Measurements from ENCODE around the gene NDUFA13.

NDUFA13 gene

GRCh38 chr19:19501798-19502197, 14.2 kb upstream of the NDUFA13 start:
- no peak for TF ChIP-seq CTCF (IDR thresholded peaks at IDR 0.05; ENCODE audit: low read depth, low read length)
- no peak overlapping the region for H3K4me3 ChIP-seq (ENCODE audit: low read depth, low read length)

- no peak overlapping the region for H3K4me3 ChIP-seq (ENCODE audit: low read depth, low read length)
- TF ChIP-seq CTCF (IDR thresholded peaks at IDR 0.05; ENCODE audit: low read depth, low read length): no peak
These were observed 13.7 kb upstream of the NDUFA13 start for GRCh38 chr19:19502281-19502680.

- no peak overlapping the region for H3K4me3 ChIP-seq (ENCODE audit: low read depth, low read length)
- TF ChIP-seq CTCF (IDR thresholded peaks at IDR 0.05; ENCODE audit: low read depth, low read length): no peak
These were observed 13.0 kb upstream of the NDUFA13 start for GRCh38 chr19:19502808-19503602.

GRCh38 chr19:19504754-19505668, 11.0 kb upstream of the NDUFA13 start:
- H3K4me3 ChIP-seq (ENCODE audit: low read depth, low read length): no peak overlapping the region
- TF ChIP-seq CTCF (IDR thresholded peaks at IDR 0.05; ENCODE audit: low read depth, low read length): no peak

GRCh38 chr19:19505669-19506326, 10.2 kb upstream of the NDUFA13 start:
- TF ChIP-seq CTCF (IDR thresholded peaks at IDR 0.05; ENCODE audit: low read depth, low read length): no peak
- no peak overlapping the region for H3K4me3 ChIP-seq (ENCODE audit: low read depth, low read length)

GRCh38 chr19:19506592-19506991, 9.4 kb upstream of the NDUFA13 start:
- no peak overlapping the region for H3K4me3 ChIP-seq (ENCODE audit: low read depth, low read length)
- no peak for TF ChIP-seq CTCF (IDR thresholded peaks at IDR 0.05; ENCODE audit: low read depth, low read length)

Measured in WI38 (cell line).